HG03558 (cell line): ENCODE data around the gene CCDC34.

Experiments
- ATAC-seq: cut with Tn5 transposase; IDR thresholded peaks from one replicate; pipeline ENCODE4 v1.9.1; 2021; ENCODE audit warnings: moderate number of reproducible peaks; ENCODE audit not compliant: unreplicated experiment; ENCODE audit errors: extremely low read depth

The CCDC34 gene

GRCh38 chr11:27362749-27363575 lies at the start of gene CCDC34:
CCDC34 (minus strand) TSS chr11:27363215; CDS start chr11:27363194, 21 bp downstream.
- ATAC-seq, result peak; percentile 99

- ATAC-seq, result no peak
These were observed 49.2 kb upstream of the CCDC34 start for GRCh38 chr11:27412192-27412691.

GRCh38 chr11:27411328-27411727 lies 48.3 kb upstream of the CCDC34 start:
- no peak for ATAC-seq

- no peak for ATAC-seq
These were observed 47.3 kb upstream of the CCDC34 start for GRCh38 chr11:27410272-27410671.

- no peak for ATAC-seq
These were observed 46.7 kb upstream of the CCDC34 start for GRCh38 chr11:27409742-27410141.

GRCh38 chr11:27409049-27409448 lies 46.0 kb upstream of the CCDC34 start:
- ATAC-seq, result no peak

GRCh38 chr11:27408246-27408800 lies 45.3 kb upstream of the CCDC34 start:
- ATAC-seq, result no peak

GRCh38 chr11:27406498-27407354 lies 43.7 kb upstream of the CCDC34 start:
- no peak for ATAC-seq

GRCh38 chr11:27405134-27405533 lies 42.1 kb upstream of the CCDC34 start:
- ATAC-seq, result no peak

- ATAC-seq, result no peak
These were observed 41.4 kb upstream of the CCDC34 start for GRCh38 chr11:27404427-27404826.

GRCh38 chr11:27403195-27403594 lies 40.2 kb upstream of the CCDC34 start:
- ATAC-seq, result no peak

GRCh38 chr11:27402450-27402849 lies 39.4 kb upstream of the CCDC34 start:
- no peak for ATAC-seq

GRCh38 chr11:27401833-27402316 lies 38.9 kb upstream of the CCDC34 start:
- ATAC-seq, result no peak

- no peak for ATAC-seq
These were observed 38.3 kb upstream of the CCDC34 start for GRCh38 chr11:27401280-27401832.

- no peak for ATAC-seq
These were observed 35.4 kb upstream of the CCDC34 start for GRCh38 chr11:27398400-27398770.

- no peak for ATAC-seq
These were observed 34.8 kb upstream of the CCDC34 start for GRCh38 chr11:27397624-27398399.

GRCh38 chr11:27396259-27396839 lies 33.3 kb upstream of the CCDC34 start:
- ATAC-seq, result no peak

GRCh38 chr11:27395556-27396258 lies 32.7 kb upstream of the CCDC34 start:
- ATAC-seq, result no peak

GRCh38 chr11:27394781-27395228 lies 31.8 kb upstream of the CCDC34 start:
- no peak for ATAC-seq
